Right lobe of liver (tissue), 4 donors: ENCODE measurements around the gene RPTOR.

Experiments
- CTCF ChIP-seq, 4 donors: fragments of 200-600 bp in 3 of 4; fragments of 450-650 bp in 1 of 4; IDR thresholded peaks; one replicate each; pipeline versions ENCODE4 v1.5.1 to v1.8.0; 2016 to 2022; ENCODE audit warnings: antibody characterized with exemption in 4 of 4, mild to moderate bottlenecking in 2 of 4
- POLR2A ChIP-seq: fragments of 450-650 bp; IDR thresholded peaks from one replicate; pipeline ENCODE4 v1.6.1; 2017; ENCODE audit warnings: antibody characterized with exemption, mild to moderate bottlenecking
- donor health status: DM: no; HTN: no; CAD: no.
- donor health status: DM: no; HTN: no; CAD: no.
- donor health status: DM: no; HTN: yes; CAD: no.

GRCh38 chr17:80858301-80859001, 313.8 kb downstream of the RPTOR start:
- TF ChIP-seq CTCF (IDR thresholded peaks at IDR 0.05) (no peak), POLR2A (no peak)
